ENCODE results near the gene AMIGO2. TPM values are rescaled to one million over a fixed set of nuclear protein-coding genes. Genes with fewer than 3 reads are reported as not detected.

The AMIGO2 gene
- total and polyA plus RNA-seq, 9 of the 15 experiments (the other 6 are each of a cell fraction or from before 2014, with no cell fraction given), result 2.0 to 8.3 (median 3.8) TPM

DNA sequence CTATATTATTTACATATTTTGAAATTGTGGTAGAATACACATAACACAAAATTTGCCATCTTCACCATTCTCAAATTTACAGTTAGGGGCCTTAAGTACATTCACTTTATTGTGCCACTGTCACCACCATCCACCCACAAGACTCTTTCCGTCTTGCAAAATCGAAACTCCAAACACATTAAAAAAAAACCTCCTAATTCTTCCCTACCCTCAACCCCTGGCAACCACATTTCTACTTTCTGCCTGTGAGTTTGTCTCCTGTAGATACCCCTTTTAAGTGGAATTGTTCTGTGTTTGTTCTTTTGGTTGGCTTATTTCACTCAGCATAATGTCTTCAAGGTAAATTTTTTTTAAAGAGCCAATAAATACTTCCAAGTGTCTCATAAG, 31.6 kb upstream of the AMIGO2 start:
- Histone ChIP-seq H3K9me1 (ENCODE audit: control insufficient read depth, insufficient read depth, low read length) (no peaks in the 10 kb centered on the region), H3K9me3 (replicated peaks; ENCODE audit: control insufficient read depth, insufficient read depth, low read depth, low read length) (no peaks in the 10 kb centered on the region), H2AFZ (ENCODE audit: low read depth, low read length) (no peak overlapping the region), H3K4me1 (replicated peaks in 1 of 2; ENCODE audit: control insufficient read depth in 2 of 2, insufficient read depth in 2 of 2, low read length in 2 of 2) (peaks cover 0 to 9% of the 10 kb centered on the region in 2 experiments; a peak in 3 of 5 replicates), H4K20me1 (replicated peaks; ENCODE audit: control insufficient read depth, insufficient read depth, low read length) (no peaks in the 10 kb centered on the region), H3K4me2 (ENCODE audit: insufficient read depth, low read length) (no peak overlapping the region), H3K36me3 (ENCODE audit: control insufficient read depth, insufficient read depth, low read length) (no peaks in the 10 kb centered on the region), H3K27me3 (ENCODE audit: control insufficient read depth in 2 of 2, insufficient read depth in 2 of 2, low read length in 2 of 2) (no peaks in the 10 kb centered on the region), H3K4me3 (no peak overlapping the region), H3K27ac (ENCODE audit: extremely low read depth, low read depth, low read length) (no peak overlapping the region), H3K79me2 (ENCODE audit: control insufficient read depth, insufficient read depth, low read length) (no peaks in the 10 kb centered on the region), H3K9ac (ENCODE audit: insufficient read depth in 1 of 2, low read depth in 2 of 2, low read length in 2 of 2) (no peak overlapping the region)
- ATAC-seq, result no peak
- TF ChIP-seq ARHGAP35 (IDR thresholded peaks at IDR 0.05; ENCODE audit: partially characterized antibody) (no peak), SOX6 (IDR thresholded peaks at IDR 0.05) (no peak), NFE2 (IDR thresholded peaks at IDR 0.05; ENCODE audit: low read depth) (no peak), SIN3A (IDR thresholded peaks at IDR 0.05; ENCODE audit: borderline replicate concordance in 2 of 2, control insufficient read depth in 1 of 2, low read depth in 2 of 2, low read length in 2 of 2) (no peak), GATAD2B (IDR thresholded peaks at IDR 0.05; ENCODE audit: borderline replicate concordance) (no peak), CHD4 (IDR thresholded peaks at IDR 0.05; ENCODE audit: insufficient read depth, insufficient replicate concordance, low read depth, low read length, poor library complexity, severe bottlenecking) (no peak), NEUROD1 (IDR thresholded peaks at IDR 0.05; ENCODE audit: borderline replicate concordance, low read depth, low read length, partially characterized antibody) (no peak), MEF2A (IDR thresholded peaks at IDR 0.05; ENCODE audit: control insufficient read depth, low read depth, low read length) (no peak), PHF21A (IDR thresholded peaks at IDR 0.05; ENCODE audit: borderline replicate concordance, low read depth) (no peak), BHLHE40 (IDR thresholded peaks at IDR 0.05; ENCODE audit: low read length) (no peak), CCNT2 (IDR thresholded peaks at IDR 0.05; ENCODE audit: borderline replicate concordance, extremely low read depth, insufficient read length, low read depth, low read length) (no peak), OTX1 (CRISPR knock-in tag; IDR thresholded peaks at IDR 0.05) (no peak), NUFIP1 (IDR thresholded peaks at IDR 0.05; ENCODE audit: partially characterized antibody) (no peak), ZNF79 (CRISPR knock-in tag; IDR thresholded peaks at IDR 0.05; ENCODE audit: low read depth) (no peak), THRAP3 (IDR thresholded peaks at IDR 0.05; ENCODE audit: borderline replicate concordance) (no peak), RHOXF2B (CRISPR knock-in tag; conservative IDR thresholded peaks at IDR 0.05) (no peak)
- TF ChIP-seq, protein P1, sequence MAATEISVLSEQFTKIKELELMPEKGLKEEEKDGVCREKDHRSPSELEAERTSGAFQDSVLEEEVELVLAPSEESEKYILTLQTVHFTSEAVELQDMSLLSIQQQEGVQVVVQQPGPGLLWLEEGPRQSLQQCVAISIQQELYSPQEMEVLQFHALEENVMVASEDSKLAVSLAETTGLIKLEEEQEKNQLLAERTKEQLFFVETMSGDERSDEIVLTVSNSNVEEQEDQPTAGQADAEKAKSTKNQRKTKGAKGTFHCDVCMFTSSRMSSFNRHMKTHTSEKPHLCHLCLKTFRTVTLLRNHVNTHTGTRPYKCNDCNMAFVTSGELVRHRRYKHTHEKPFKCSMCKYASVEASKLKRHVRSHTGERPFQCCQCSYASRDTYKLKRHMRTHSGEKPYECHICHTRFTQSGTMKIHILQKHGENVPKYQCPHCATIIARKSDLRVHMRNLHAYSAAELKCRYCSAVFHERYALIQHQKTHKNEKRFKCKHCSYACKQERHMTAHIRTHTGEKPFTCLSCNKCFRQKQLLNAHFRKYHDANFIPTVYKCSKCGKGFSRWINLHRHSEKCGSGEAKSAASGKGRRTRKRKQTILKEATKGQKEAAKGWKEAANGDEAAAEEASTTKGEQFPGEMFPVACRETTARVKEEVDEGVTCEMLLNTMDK (IDR thresholded peaks at IDR 0.05; ENCODE audit: borderline replicate concordance, insufficient read depth, low read depth, low read length, poor library complexity, severe bottlenecking), result no peak
- no TSS peak for BruUV-seq (replicated peaks)
- intact Hi-C loops (cut with micrococcal nuclease) (no loop called here), in situ Hi-C loops (cut with MboI) (no loop called here)
- FAIRE-seq, result peak; percentile 26
- DNase-seq (ENCODE audit: extremely low read depth in 1 of 4, low spot score in 3 of 4), result no peak
- ChIA-PET CTCF (ENCODE audit: low intra/inter-chr PET ratio) (no interaction called here), POLR2A (interaction anchor here (0.6 kb wide), 1 partner anchor 14 kb away, joined by 4 read pairs; no protein-coding TSS in a partner anchor)
- 49% methylated on average over 2 of the region's 2 CpGs for WGBS (ENCODE audit: insufficient coverage, low coverage, missing lambda C conversion rate)
